ENCODE measurements around the gene SLC40A1.
A peak's percentile ranks its signal among the peaks of the same experiment; 100 is the strongest.

Gene SLC40A1

GRCh38 chr2:189536830-189537229 is 43.8 kb downstream of the SLC40A1 start:
- no peak for DNase-seq

GRCh38 chr2:189534854-189535832 is 45.4 kb downstream of the SLC40A1 start:
- DNase-seq: no peak

DNA sequence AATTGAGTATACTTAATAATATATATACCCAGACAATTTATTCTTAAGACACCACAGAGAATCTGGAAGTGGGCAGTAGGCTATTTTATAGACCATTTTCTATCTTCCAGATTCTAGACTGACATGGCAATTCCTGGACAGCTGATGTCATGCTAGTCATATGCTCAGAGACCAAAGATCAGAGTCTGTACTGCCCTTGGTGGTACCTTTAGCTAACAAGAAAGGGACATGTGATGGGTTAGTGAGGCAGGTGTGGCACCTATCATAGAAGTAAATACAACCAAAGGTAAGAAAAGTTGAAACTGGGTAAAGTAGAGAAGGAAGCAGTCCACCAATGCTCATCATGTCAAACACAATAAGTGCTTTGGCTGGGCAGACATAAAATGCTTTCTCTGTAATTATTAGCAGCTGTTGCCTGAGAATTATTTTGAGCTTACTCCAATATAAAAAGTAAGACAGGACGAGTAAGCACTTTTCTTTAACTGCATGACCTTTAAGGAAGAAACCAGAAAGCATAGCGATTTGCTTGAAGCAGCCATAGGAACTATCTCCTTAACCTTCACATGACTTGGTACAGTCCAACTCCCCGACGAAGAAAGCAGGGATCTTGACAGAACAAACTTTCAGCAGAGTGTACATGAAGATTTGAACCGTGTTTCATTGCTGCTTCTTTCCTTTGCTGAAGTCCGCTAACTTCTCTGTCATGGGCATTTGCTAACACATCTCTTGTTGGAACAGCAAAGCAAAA is 47.1 kb downstream of the SLC40A1 start:
- DNase-seq: peak; percentile 46

GRCh38 chr2:189530965-189531637 is 49.5 kb downstream of the SLC40A1 start:
- DNase-seq: no peak

GRCh38 chr2:189528617-189529016 is 52.0 kb downstream of the SLC40A1 start:
- no peak for DNase-seq

DNA sequence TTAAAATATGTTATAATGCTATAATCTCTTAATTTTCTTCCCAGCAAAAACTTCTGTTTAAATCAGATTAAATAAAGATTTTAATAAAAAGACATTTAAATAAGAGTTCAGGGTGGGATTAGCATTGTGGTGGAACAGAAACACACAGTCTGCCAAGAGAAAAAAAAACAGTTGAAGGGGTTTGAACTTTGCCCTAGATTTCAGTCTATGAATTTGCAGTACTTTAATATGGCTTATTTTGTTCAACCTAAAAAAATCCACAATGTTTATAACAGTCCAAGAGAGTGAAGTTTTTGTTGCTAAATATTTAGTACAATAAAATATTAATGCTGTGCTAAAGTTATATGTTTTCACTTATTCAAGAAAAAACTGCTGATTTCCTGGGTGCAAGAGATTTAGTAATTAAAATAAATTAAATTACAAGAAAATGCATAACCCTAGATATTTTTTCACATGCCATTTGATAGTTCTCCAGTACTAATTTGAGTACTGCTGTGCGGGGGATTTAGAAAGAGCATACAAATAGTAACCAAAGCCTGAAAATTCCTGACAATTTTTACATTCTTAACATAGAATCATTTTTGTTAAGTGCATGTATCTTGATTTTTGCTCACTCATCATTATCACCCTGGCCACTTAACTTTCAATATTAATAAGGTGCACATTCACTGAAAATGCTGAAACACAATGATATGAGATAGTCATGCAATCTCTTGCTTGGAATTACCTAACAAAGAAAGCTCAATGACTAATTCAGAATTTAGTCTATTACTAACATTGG is 52.6 kb downstream of the SLC40A1 start:
- no peak for DNase-seq

DNA sequence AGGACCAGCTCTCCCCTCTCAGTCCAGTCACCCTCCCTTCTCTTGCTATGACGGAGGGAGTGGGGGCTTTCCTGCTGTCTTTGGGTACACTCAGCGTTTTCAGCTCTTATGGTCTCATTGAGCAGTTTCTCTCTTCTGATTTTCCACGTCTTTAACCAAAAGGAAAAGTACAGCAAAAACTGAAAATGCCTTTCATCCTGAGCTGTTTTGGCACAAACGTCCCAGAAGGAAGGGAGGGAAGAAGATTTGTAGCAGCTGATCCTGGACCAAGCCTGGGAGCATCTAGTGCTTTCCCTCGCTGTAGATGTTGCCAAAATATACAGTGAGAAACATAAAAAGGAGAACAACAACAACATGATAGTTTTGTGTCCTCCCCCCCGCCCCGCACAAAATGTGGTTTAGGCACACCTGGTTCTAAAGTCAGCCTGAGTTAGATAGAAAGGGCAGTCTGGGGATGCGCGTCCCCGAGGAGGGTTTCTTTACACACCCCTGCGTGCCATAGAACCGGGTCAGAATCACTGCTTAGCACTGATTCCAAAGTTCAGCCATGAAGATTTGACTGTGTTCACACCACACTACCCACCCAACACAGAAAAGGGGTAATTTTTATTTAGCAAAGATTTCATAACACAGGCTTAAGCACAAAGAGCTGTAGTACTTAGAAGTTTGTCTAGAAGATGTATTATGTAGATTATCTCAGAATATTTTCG is 53.4 kb downstream of the SLC40A1 start:
- peak; percentile 67 for DNase-seq

GRCh38 chr2:189526241-189526640 is 54.3 kb downstream of the SLC40A1 start:
- no peak for DNase-seq

DNA sequence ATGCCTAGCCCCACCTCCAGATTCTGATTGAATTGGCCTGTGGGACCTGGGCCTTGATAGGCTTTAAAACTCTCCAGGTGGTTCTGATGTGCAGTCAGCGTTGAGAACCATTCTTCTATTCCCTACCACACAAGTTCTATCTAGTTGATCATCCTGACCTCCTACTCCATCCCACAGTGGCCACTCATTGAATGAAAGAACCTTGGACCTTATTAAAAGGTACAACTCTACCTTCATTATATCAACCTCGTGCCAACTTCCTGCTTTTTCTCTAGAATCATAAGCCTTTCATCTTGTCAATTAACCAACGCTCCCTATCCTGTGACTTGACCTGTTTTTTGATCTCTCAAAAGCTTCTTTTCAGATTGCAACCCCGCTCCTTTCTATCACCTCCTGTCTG is 55.8 kb downstream of the SLC40A1 start:
- DNase-seq: no peak

- DNase-seq: no peak
Observed at GRCh38 chr2:189522435-189523151, 58.0 kb downstream of the SLC40A1 start.

- DNase-seq: peak; percentile 20
Observed at GRCh38 chr2:189521699-189522434, 58.7 kb downstream of the SLC40A1 start.

- DNase-seq: no peak
Observed at GRCh38 chr2:189519631-189520387, 60.8 kb downstream of the SLC40A1 start.

DNA sequence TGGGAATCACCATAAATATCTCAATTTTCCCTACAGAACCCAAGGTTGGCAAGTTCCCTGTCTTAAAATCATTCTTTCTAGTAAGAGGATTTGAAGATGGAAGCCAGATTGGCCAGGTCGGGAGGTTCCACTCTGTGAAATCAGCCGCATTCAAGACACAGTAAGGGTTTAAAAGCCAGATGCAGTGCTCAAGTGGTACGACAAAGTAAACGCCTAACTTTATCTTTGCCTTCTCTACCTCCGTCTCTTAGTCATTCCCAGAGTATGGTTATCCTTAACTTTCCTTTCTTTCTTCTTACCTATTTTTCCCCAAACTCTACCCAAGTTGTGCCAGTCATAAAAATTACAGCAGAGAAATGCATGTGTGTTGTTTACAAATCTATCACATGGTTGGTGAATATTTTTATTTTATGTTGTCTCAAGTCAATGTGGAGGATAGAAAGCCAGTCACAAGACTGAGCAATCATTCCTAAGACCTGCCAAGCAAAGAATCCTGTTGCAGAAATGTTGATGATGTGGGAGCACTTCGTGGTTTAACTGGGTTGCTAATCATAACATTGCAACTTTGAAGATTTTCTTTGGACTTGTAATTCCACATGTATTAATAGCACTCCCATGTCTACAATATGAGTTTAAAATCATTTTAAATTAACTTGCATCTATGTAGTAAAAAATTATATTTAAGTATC is 62.6 kb downstream of the SLC40A1 start:
- DNase-seq: no peak

GRCh38 chr2:189516546-189516945 is 64.0 kb downstream of the SLC40A1 start:
- no peak for DNase-seq

- DNase-seq: no peak
Observed at GRCh38 chr2:189515264-189515663, 65.3 kb downstream of the SLC40A1 start.

- DNase-seq: no peak
Observed at GRCh38 chr2:189514104-189514503, 66.5 kb downstream of the SLC40A1 start.

DNA sequence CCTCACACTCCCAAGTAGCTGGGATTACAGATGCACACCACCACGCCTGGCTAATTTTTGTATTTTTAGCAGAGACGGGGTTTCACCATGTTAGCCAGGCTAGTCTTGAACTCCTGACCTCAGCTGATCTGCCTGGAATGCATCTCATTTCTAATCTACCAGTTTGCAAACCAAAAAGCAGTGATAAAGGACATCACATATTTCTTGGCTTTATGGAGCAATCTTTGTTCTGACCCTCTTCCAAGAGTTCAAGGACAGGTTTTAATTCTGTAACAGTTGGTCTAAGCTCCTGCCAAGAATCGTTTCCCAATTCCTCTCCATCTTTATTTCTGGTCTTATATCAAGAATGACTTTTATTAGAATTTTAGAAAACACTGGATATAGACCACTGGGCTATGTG is 67.7 kb downstream of the SLC40A1 start:
- DNase-seq: no peak

DNA sequence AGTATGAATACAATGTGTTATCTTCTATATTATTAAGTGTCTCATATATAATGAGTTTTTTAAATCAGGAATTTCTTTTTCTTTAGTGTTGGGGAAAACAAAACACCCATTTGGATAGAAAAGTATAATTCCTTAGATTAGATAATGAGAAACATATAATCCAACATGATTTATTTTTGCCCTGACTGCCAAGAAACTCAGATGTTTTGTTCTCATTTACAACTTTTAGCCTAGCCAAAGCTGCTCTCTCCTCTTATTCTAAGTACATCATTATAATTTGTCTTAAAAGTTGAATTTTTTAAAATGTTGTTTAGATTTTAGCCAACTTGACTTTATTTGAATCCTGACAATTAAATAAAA is 68.6 kb downstream of the SLC40A1 start:
- DNase-seq: no peak

Data from RPMI8226 (cell line).